Sigmoid colon (tissue), 7 donors: ENCODE data around the gene PPFIBP2. TPM values are rescaled to one million over a fixed set of nuclear protein-coding genes. Genes with fewer than 3 reads are reported as not detected.

Experiments
- DNase-seq: peaks from one replicate; pipeline ENCODE4 v3.0.0-alpha.2; 2019
- H3K27ac ChIP-seq, 4 donors: fragments of 200-600 bp; sonication (generic); one replicate each; pipeline ENCODE4 v1.5.1; 2016 to 2019; ENCODE audit warnings: mild to moderate bottlenecking in 1 of 4
- H3K27me3 ChIP-seq, 3 donors: fragments of 200-600 bp; sonication (generic); one replicate each; pipeline ENCODE4 v1.5.1; 2019; ENCODE audit warnings: mild to moderate bottlenecking in 1 of 3
- H3K36me3 ChIP-seq, 4 donors: fragments of 200-600 bp; sonication (generic); one replicate each; pipeline ENCODE4 v1.5.1; 2016 to 2019
- H3K4me1 ChIP-seq, 4 donors: fragments of 200-600 bp; sonication (generic); one replicate each; pipeline ENCODE4 v1.5.1; 2017 to 2019
- H3K4me3 ChIP-seq, 4 donors: fragments of 200-600 bp; sonication (generic); one replicate each; pipeline ENCODE4 v1.5.1; 2017 to 2019; ENCODE audit warnings: mild to moderate bottlenecking in 2 of 4, moderate library complexity in 1 of 4
- H3K9me3 ChIP-seq, 4 donors: fragments of 200-600 bp in 3 of 4; sonication (generic) in 3 of 4; one replicate each; pipeline versions ENCODE4 v1.5.1 to v1.6.1; 2013 to 2019
- EP300 ChIP-seq, 4 donors: sonication (generic); formaldehyde crosslinking; IDR thresholded peaks; one replicate each; pipeline ENCODE4 v1.6.1; 2017; ENCODE audit warnings: antibody characterized with exemption in 4 of 4
- POLR2A ChIP-seq, 2 donors: fragments of 450-650 bp; IDR thresholded peaks; one replicate each; pipeline ENCODE4 v1.6.1; 2016; ENCODE audit warnings: antibody characterized with exemption in 2 of 2, mild to moderate bottlenecking in 2 of 2, moderate library complexity in 2 of 2
- POLR2AphosphoS5 ChIP-seq, 4 donors: sonication (generic); formaldehyde crosslinking; IDR thresholded peaks; one replicate each; pipeline ENCODE4 v1.6.1; 2017; ENCODE audit warnings: antibody characterized with exemption in 4 of 4
- WGBS, 2 donors: extraction: QIAGEN DNeasy Blood & Tissue Kit; methylation state at CpG; one replicate each; pipeline ENCODE4 v1.1.7; 2013; 5-methylcytosine and 5-hydroxymethylcytosine counted together
- intact Hi-C: fragments of 100-400 bp; cut with DNase I; formaldehyde crosslinking; loops from one replicate; pipeline ENCODE4 v1.15.1; 2023
- polyA plus RNA-seq, 3 donors: library from polyadenylated mRNA; stranded (reverse); fragments of 200-250 nt; gene quantifications; one replicate each; pipeline ENCODE4 v1.2.3, GENCODE V29; 2013
- total RNA-seq, 4 donors: library from RNA; depleted of rRNA; stranded (reverse); fragments of >200 nt; gene quantifications; one replicate each; pipeline ENCODE4 v1.1.0, GENCODE V29; 2016
- TF ChIP-seq, protein P1 (sequence below), 4 experiments: fragments of 450-650 bp in 3 of 4; fragments of 200-600 bp in 1 of 4; IDR thresholded peaks; one replicate each; pipeline ENCODE4 v1.5.1; 2016 to 2019; ENCODE audit warnings: antibody characterized with exemption in 4 of 4, mild to moderate bottlenecking in 3 of 4, moderate library complexity in 2 of 4
- donor health status: healthy with polysubstance abuse.
- donor health status: Bipolar disorder and iron deficiency.
- donor health status: healthy.

Gene PPFIBP2
- total and polyA plus RNA-seq, 7 donors = 4.1 to 33.5 (median 11.6) TPM

DNA sequence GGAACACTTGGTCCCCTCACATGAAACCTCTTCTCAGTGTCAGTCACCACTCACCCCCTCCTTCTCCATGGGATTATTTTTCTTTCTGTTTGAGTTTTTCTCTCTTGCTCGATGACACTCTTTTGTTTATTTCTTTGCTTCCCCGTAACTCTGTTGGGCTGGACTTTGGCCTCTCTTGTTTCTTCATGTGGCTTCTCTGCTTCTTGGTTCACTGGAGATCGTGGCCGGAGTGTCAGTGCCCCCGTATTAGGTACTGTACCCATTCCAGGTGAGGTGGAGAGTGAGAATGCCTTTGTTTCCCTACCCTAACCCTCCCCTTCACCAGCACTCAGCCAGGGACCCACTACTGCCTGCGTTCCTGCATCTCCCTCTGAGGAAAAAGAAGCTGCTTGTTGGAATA is 127.0 kb downstream of the PPFIBP2 start:
- WGBS, 2 donors = 36 to 77% methylated on average over 6 of the region's 6 CpGs
- Histone ChIP-seq H3K27me3 (no peaks in the 10 kb centered on the region), H3K36me3 (peaks cover 0 to 13% (median 3%) of the 10 kb centered on the region in 4 donors), H3K27ac (no peak overlapping the region), H3K9me3 (no peaks in the 10 kb centered on the region), H3K4me3 (no peak overlapping the region), H3K4me1 (no peaks in the 10 kb centered on the region)
- intact Hi-C loops = no loop called here
- TF ChIP-seq, protein P1, sequence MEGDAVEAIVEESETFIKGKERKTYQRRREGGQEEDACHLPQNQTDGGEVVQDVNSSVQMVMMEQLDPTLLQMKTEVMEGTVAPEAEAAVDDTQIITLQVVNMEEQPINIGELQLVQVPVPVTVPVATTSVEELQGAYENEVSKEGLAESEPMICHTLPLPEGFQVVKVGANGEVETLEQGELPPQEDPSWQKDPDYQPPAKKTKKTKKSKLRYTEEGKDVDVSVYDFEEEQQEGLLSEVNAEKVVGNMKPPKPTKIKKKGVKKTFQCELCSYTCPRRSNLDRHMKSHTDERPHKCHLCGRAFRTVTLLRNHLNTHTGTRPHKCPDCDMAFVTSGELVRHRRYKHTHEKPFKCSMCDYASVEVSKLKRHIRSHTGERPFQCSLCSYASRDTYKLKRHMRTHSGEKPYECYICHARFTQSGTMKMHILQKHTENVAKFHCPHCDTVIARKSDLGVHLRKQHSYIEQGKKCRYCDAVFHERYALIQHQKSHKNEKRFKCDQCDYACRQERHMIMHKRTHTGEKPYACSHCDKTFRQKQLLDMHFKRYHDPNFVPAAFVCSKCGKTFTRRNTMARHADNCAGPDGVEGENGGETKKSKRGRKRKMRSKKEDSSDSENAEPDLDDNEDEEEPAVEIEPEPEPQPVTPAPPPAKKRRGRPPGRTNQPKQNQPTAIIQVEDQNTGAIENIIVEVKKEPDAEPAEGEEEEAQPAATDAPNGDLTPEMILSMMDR (IDR thresholded peaks at IDR 0.05) = no peak
- no peak for TF ChIP-seq POLR2AphosphoS5 (IDR thresholded peaks at IDR 0.05)
- TF ChIP-seq EP300 (IDR thresholded peaks at IDR 0.05) = no peak
- TF ChIP-seq POLR2A (IDR thresholded peaks at IDR 0.05) = no peak
- no peak for DNase-seq

DNA sequence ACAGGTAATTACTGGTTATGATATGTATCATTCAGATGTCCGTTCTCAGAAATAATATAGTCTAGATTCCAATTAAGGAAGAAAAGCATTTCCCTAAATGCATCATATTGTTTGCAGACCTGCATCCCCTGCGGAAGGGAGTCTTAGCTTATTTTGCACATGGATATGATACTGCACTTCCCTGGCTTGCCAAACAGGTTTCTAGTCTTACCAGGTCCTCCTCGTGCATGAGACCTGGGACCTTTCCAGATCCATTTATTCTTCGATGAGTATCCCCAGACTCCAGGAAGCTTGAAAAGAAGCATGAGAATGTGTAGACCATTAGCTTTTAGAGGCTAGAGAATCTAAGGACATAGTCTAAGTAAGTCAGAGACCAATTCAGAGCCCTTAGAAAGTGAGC is 128.9 kb downstream of the PPFIBP2 start:
- Histone ChIP-seq H3K9me3 (no peaks in the 10 kb centered on the region), H3K27me3 (no peaks in the 10 kb centered on the region), H3K4me1 (no peaks in the 10 kb centered on the region), H3K4me3 (no peak overlapping the region), H3K27ac (no peak overlapping the region), H3K36me3 (peaks cover 0 to 13% (median 3%) of the 10 kb centered on the region in 4 donors)
- intact Hi-C loops = no loop called here
- WGBS, 2 donors = 21 to 74% methylated on average over 4 of the region's 4 CpGs
- no peak for TF ChIP-seq EP300 (IDR thresholded peaks at IDR 0.05)
- DNase-seq = no peak

DNA sequence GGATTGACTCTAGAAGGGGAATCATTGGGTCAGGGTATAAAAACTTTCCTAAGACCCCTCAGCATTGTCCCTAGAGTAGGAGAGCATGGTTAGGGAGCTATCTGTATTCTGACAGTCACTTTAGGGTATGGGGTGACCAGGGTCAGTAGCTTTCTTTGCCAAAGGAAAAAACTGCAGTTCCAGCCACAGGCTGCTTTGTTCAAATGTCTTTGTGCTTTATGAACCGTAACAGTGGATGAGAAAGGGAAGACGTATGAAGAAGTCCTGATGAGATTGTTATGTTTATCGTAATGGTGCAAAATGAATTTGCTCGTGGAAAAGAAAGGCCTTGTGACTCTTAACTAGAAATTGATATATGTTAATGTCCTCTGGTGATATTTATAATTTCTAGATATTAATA is 129.5 kb downstream of the PPFIBP2 start:
- H3K36me3 ChIP-seq = peaks cover 0 to 13% (median 3%) of the 10 kb centered on the region in 4 donors
- TF ChIP-seq POLR2A (IDR thresholded peaks at IDR 0.05) (no peak), EP300 (IDR thresholded peaks at IDR 0.05) (no peak), POLR2AphosphoS5 (IDR thresholded peaks at IDR 0.05) (no peak)
- TF ChIP-seq, protein P1 (IDR thresholded peaks at IDR 0.05) = no peak
- no peaks in the 10 kb centered on the region for H3K4me1 ChIP-seq
- no peak for DNase-seq
- H3K27me3 ChIP-seq = no peaks in the 10 kb centered on the region
- 88 to 90% methylated on average over 4 of the region's 4 CpGs for WGBS, 2 donors
- no peaks in the 10 kb centered on the region for H3K9me3 ChIP-seq
- H3K27ac ChIP-seq = no peak overlapping the region
- intact Hi-C loops = no loop called here
- H3K4me3 ChIP-seq = no peak overlapping the region

- intact Hi-C loops = no loop called here
- H3K36me3 ChIP-seq = peaks cover 0 to 25% (median 3%) of the 10 kb centered on the region in 4 donors
Observed at GRCh38 chr11:7645206-7645605, 131.4 kb downstream of the PPFIBP2 start.

DNA sequence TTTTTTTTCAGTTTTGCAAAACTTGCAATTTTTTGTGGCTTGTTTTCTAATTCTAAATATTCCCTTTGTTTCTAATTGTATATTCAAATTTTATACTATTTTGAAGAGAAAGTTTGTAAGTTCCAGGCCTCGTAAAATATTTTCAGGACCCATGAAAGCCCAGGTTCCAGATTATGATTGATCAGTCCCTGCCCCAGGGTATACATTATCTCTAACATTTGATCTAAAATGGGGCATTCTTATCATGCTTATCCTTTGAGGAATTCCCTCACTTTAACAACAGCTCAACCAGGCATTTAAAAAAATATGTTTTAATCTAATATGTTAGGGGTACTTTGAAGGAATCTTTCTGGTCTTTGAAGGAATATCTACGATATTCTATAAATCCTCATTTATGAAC is 133.1 kb downstream of the PPFIBP2 start:
- no peak for DNase-seq
- Histone ChIP-seq H3K36me3 (peaks cover 0 to 17% (median under 1%) of the 10 kb centered on the region in 4 donors), H3K27ac (no peak overlapping the region), H3K9me3 (no peaks in the 10 kb centered on the region), H3K27me3 (no peaks in the 10 kb centered on the region), H3K4me1 (no peaks in the 10 kb centered on the region), H3K4me3 (no peak overlapping the region)
- intact Hi-C loops = no loop called here
- 87 to 93% methylated on average over 2 of the region's 2 CpGs for WGBS, 2 donors
- no peak for TF ChIP-seq EP300 (IDR thresholded peaks at IDR 0.05)
- no peak for TF ChIP-seq POLR2AphosphoS5 (IDR thresholded peaks at IDR 0.05)
- TF ChIP-seq, protein P1 (IDR thresholded peaks at IDR 0.05) = no peak
- no peak for TF ChIP-seq POLR2A (IDR thresholded peaks at IDR 0.05)

More at GRCh38 chr11:7645206-7645605, 131.4 kb downstream of the PPFIBP2 start:
- WGBS, 2 donors = 90 to 98% methylated on average over 3 of the region's 3 CpGs
- Histone ChIP-seq H3K4me1 (no peaks in the 10 kb centered on the region), H3K27ac (no peak overlapping the region), H3K4me3 (no peak overlapping the region), H3K27me3 (no peaks in the 10 kb centered on the region), H3K9me3 (no peaks in the 10 kb centered on the region)
- DNase-seq = no peak
- TF ChIP-seq POLR2AphosphoS5 (IDR thresholded peaks at IDR 0.05) (no peak), EP300 (IDR thresholded peaks at IDR 0.05) (no peak), POLR2A (IDR thresholded peaks at IDR 0.05) (no peak)
- TF ChIP-seq, protein P1 (IDR thresholded peaks at IDR 0.05) = no peak
